Liver (tissue), 3 donors: Measurements from ENCODE around the gene LRFN5.

Source experiments
- CTCF ChIP-seq: fragments of 150-350 bp; IDR thresholded peaks from 2 replicates; pipeline ENCODE4 v1.5.1; 2017; ENCODE audit warnings: improper control_type of control experiment, low read depth, low read length; ENCODE audit not compliant: missing input control
- JUND ChIP-seq, 2 donors: IDR thresholded peaks; 2 replicates each; pipeline ENCODE4 v1.6.1; 2016; ENCODE audit warnings: antibody characterized with exemption in 2 of 2
- NR2F2 ChIP-seq: IDR thresholded peaks from 2 replicates; pipeline ENCODE4 v1.6.1; 2016; ENCODE audit warnings: antibody characterized with exemption
- REST ChIP-seq: IDR thresholded peaks from 2 replicates; pipeline ENCODE4 v1.6.1; 2016; ENCODE audit warnings: antibody characterized with exemption, mild to moderate bottlenecking
- TAF1 ChIP-seq: conservative IDR thresholded peaks from 2 replicates; pipeline ENCODE4 v1.6.1; 2016; ENCODE audit warnings: antibody characterized with exemption, mild to moderate bottlenecking
- YY1 ChIP-seq: IDR thresholded peaks from 2 replicates; pipeline ENCODE4 v1.6.1; 2016; ENCODE audit warnings: antibody characterized with exemption, mild to moderate bottlenecking
- donor health status: healthy.
- donor health status: healthy.

- TF ChIP-seq TAF1 (no peak), REST (no peak), JUND (IDR thresholded peaks at IDR 0.05) (no peak), NR2F2 (no peak), CTCF (no peak), YY1 (no peak)
These were observed 35.7 kb downstream of the LRFN5 start for GRCh38 chr14:41642367-41642766.
